BE2C (cell line): ENCODE results near the gene KIF20B.

Source experiments
- DNase-seq: peaks from one replicate; pipeline ENCODE4 v3.0.0-alpha.2; 2020
- H3K27me3 ChIP-seq: fragments of 250-450 bp; sonication (Bioruptor Pico); 2 replicates; pipeline ENCODE4 v1.5.1; 2020; ENCODE audit warnings: mild to moderate bottlenecking
- H3K36me3 ChIP-seq: fragments of 250-450 bp; sonication (Bioruptor Pico); 2 replicates; pipeline ENCODE4 v1.5.1; 2020; ENCODE audit warnings: mild to moderate bottlenecking
- H3K4me1 ChIP-seq: fragments of 250-450 bp; sonication (Bioruptor Pico); 2 replicates; pipeline ENCODE4 v1.5.1; 2020
- H3K4me3 ChIP-seq: 2 replicates; pipeline ENCODE4 v1.5.1; 2011; ENCODE audit warnings: low read depth, low read length
- H3K9me3 ChIP-seq: fragments of 250-450 bp; sonication (Bioruptor Pico); 2 replicates; pipeline ENCODE4 v1.5.1; 2020
- CTCF ChIP-seq: IDR thresholded peaks from 2 replicates; pipeline ENCODE4 v1.5.1; 2012; ENCODE audit warnings: mild to moderate bottlenecking, low read depth, low read length

Gene KIF20B

GRCh38 chr10:89789188-89789877 is 87.9 kb downstream of the KIF20B start:
- no peaks in the 10 kb centered on the region for H3K36me3 ChIP-seq
- H3K9me3 ChIP-seq: no peaks in the 10 kb centered on the region
- no peaks in the 10 kb centered on the region for H3K27me3 ChIP-seq
- H3K4me1 ChIP-seq: no peaks in the 10 kb centered on the region
- no peak for DNase-seq
- H3K4me3 ChIP-seq: no peak overlapping the region
- no peak for TF ChIP-seq CTCF

GRCh38 chr10:89792187-89792586 is 90.8 kb downstream of the KIF20B start:
- Histone ChIP-seq H3K9me3 (no peaks in the 10 kb centered on the region), H3K4me1 (no peaks in the 10 kb centered on the region), H3K4me3 (no peak overlapping the region), H3K36me3 (no peaks in the 10 kb centered on the region), H3K27me3 (no peaks in the 10 kb centered on the region)
- no peak for TF ChIP-seq CTCF
- no peak for DNase-seq

GRCh38 chr10:89793649-89794254 is 92.4 kb downstream of the KIF20B start:
- peak; percentile 80 for TF ChIP-seq CTCF
- peak; percentile 44 for DNase-seq
- no peak overlapping the region for H3K4me3 ChIP-seq
- H3K36me3 ChIP-seq: no peaks in the 10 kb centered on the region
- no peaks in the 10 kb centered on the region for H3K4me1 ChIP-seq
- no peaks in the 10 kb centered on the region for H3K9me3 ChIP-seq
- no peaks in the 10 kb centered on the region; the same call in 1 of the 2 replicates for H3K27me3 ChIP-seq

- no peaks in the 10 kb centered on the region for H3K9me3 ChIP-seq
- TF ChIP-seq CTCF: no peak
- no peaks in the 10 kb centered on the region; the same call in 1 of the 2 replicates for H3K27me3 ChIP-seq
- no peak overlapping the region for H3K4me3 ChIP-seq
- no peaks in the 10 kb centered on the region for H3K4me1 ChIP-seq
- DNase-seq: no peak
- H3K36me3 ChIP-seq: no peaks in the 10 kb centered on the region
Observed at GRCh38 chr10:89795840-89796239, 94.5 kb downstream of the KIF20B start.

- H3K4me1 ChIP-seq: no peaks in the 10 kb centered on the region
Observed at GRCh38 chr10:89798092-89798491, 96.7 kb downstream of the KIF20B start.

More at GRCh38 chr10:89798092-89798491, 96.7 kb downstream of the KIF20B start:
- Histone ChIP-seq H3K27me3 (no peaks in the 10 kb centered on the region; the same call in 1 of the 2 replicates), H3K4me3 (no peak overlapping the region), H3K9me3 (no peaks in the 10 kb centered on the region), H3K36me3 (no peaks in the 10 kb centered on the region)
- DNase-seq: no peak
- TF ChIP-seq CTCF: no peak
